GM23338 (cell line): ENCODE data around the gene TTC27. TPM values are rescaled to one million over a fixed set of nuclear protein-coding genes. Genes with fewer than 3 reads are reported as not detected.
"Not testable (repeated sequence)": the region's sequence is repeated elsewhere in the genome, so short reads cannot be mapped to it uniquely, and the experiment has no call there.

Experiments used
- ATAC-seq: fragments of 200-7000 bp; cut with Tn5 transposase; 3 replicates; pipeline ENCODE4 v1.9.1; 2020
- DNase-seq: peaks from one replicate; pipeline ENCODE4 v3.0.0-alpha.2; 2015; ENCODE audit warnings: low spot score
- H2AFZ ChIP-seq: fragments of 200-600 bp; sonication (generic); 2 replicates; pipeline ENCODE4 v1.8.0; 2016; ENCODE audit warnings: antibody characterized with exemption, mild to moderate bottlenecking, moderate library complexity
- H3F3A ChIP-seq: fragments of 200-600 bp; sonication (generic); replicated peaks from 2 replicates; pipeline ENCODE4 v1.8.0; 2017; ENCODE audit warnings: antibody characterized with exemption, mixed run types, low read depth
- H3K27ac ChIP-seq: fragments of 200-600 bp; sonication (generic); 2 replicates; pipeline ENCODE4 v1.6.1; 2016; ENCODE audit warnings: low read depth
- H3K27me3 ChIP-seq: fragments of 200-600 bp; sonication (generic); 2 replicates; pipeline ENCODE4 v1.8.0; 2016; ENCODE audit warnings: mild to moderate bottlenecking, mixed run types, moderate library complexity; ENCODE audit not compliant: insufficient read depth
- H3K36me3 ChIP-seq: fragments of 200-600 bp; sonication (generic); 2 replicates; pipeline ENCODE4 v1.8.0; 2016; ENCODE audit warnings: mild to moderate bottlenecking; ENCODE audit not compliant: insufficient read depth
- H3K4me1 ChIP-seq: fragments of 200-600 bp; sonication (generic); 2 replicates; pipeline ENCODE4 v1.8.0; 2016; ENCODE audit warnings: mild to moderate bottlenecking, moderate library complexity; ENCODE audit not compliant: insufficient read depth
- H3K4me2 ChIP-seq: fragments of 200-600 bp; sonication (generic); 2 replicates; pipeline ENCODE4 v1.7.1; 2017; ENCODE audit warnings: mixed run types
- H3K4me3 ChIP-seq: fragments of 200-600 bp; sonication (generic); 2 replicates; pipeline ENCODE4 v1.6.1; 2016; ENCODE audit warnings: mixed run types
- H3K79me2 ChIP-seq: fragments of 200-600 bp; sonication (generic); replicated peaks from 2 replicates; pipeline ENCODE4 v1.8.0; 2017; ENCODE audit warnings: mild to moderate bottlenecking; ENCODE audit not compliant: insufficient read depth
- H3K9me2 ChIP-seq: fragments of 200-600 bp; sonication (generic); 2 replicates; pipeline ENCODE4 v1.8.0; 2017; ENCODE audit not compliant: insufficient read depth
- H4K20me1 ChIP-seq: fragments of 200-600 bp; sonication (generic); replicated peaks from 2 replicates; pipeline ENCODE4 v1.8.0; 2017; ENCODE audit warnings: mild to moderate bottlenecking; ENCODE audit not compliant: insufficient read depth
- H3K27ac Mint-ChIP-seq: 2 replicates; pipeline ENCODE4 v1.8.0; 2020; ENCODE audit warnings: inconsistent platforms, mild to moderate bottlenecking, moderate library complexity, mixed read lengths
- H3K27me3 Mint-ChIP-seq: 3 replicates; pipeline ENCODE4 v1.8.0; 2022; ENCODE audit warnings: low read depth, mild to moderate bottlenecking, moderate library complexity, mixed read lengths, inconsistent platforms; ENCODE audit not compliant: insufficient read depth, poor library complexity
- H3K36me3 Mint-ChIP-seq: 3 replicates; pipeline ENCODE4 v1.8.0; 2021; ENCODE audit warnings: low read depth, mild to moderate bottlenecking, inconsistent platforms, moderate library complexity, mixed read lengths
- H3K4me1 Mint-ChIP-seq: 3 replicates; pipeline ENCODE4 v1.8.0; 2020; ENCODE audit warnings: mild to moderate bottlenecking, inconsistent platforms, mixed read lengths
- H3K4me3 Mint-ChIP-seq: 3 replicates; pipeline ENCODE4 v1.8.0; 2021; ENCODE audit warnings: moderate library complexity, mild to moderate bottlenecking, inconsistent platforms, mixed read lengths
- H3K9me3 Mint-ChIP-seq: 3 replicates; pipeline ENCODE4 v1.8.0; 2020; ENCODE audit warnings: moderate library complexity, mild to moderate bottlenecking, inconsistent platforms, mixed read lengths
- POLR2AphosphoS5 ChIP-seq: IDR thresholded peaks from 2 replicates; pipeline ENCODE4 v1.6.1; 2016; ENCODE audit warnings: antibody characterized with exemption, low read depth
- REST ChIP-seq: IDR thresholded peaks from one replicate; pipeline ENCODE4 v1.6.1; 2018; ENCODE audit warnings: antibody characterized with exemption; ENCODE audit not compliant: unreplicated experiment
- STAT1 ChIP-seq: IDR thresholded peaks from one replicate; pipeline ENCODE4 v1.6.1; 2016; ENCODE audit warnings: antibody characterized with exemption; ENCODE audit not compliant: unreplicated experiment
- ZNF114 ChIP-seq: fragments of 250-450 bp; sonication (Bioruptor Pico); IDR thresholded peaks from 2 replicates; pipeline ENCODE4 v1.5.0; 2020; ENCODE audit warnings: mild to moderate bottlenecking, moderate library complexity
- polyA plus RNA-seq: library from polyadenylated mRNA; unstranded; fragments of >200 nt; fragmentation: Nextera tagmentation; extraction: Ambion mirVana; gene quantifications from 2 replicates; pipeline ENCODE4 v1.2.1, GENCODE V29; 2016
- total RNA-seq: library from RNA; depleted of rRNA; stranded (reverse); fragments of >200 nt; shearing (Covaris generic); gene quantifications from 2 replicates; pipeline ENCODE4 v1.2.3, GENCODE V29; 2014

Gene TTC27
- total and polyA plus RNA-seq, 2 experiments from 2014 or later: 11.8 to 41.3 TPM

- TF ChIP-seq REST: no peak
- TF ChIP-seq ZNF114 (CRISPR knock-in tag): no peak
- no peak for TF ChIP-seq POLR2AphosphoS5
These were observed 93.5 kb downstream of the TTC27 start (continued) for GRCh38 chr2:32721376-32721775.

- Histone ChIP-seq H3K79me2 (no peaks in the 10 kb centered on the region), H3K36me3 (no peaks in the 10 kb centered on the region), H2AFZ (no peak overlapping the region), H3F3A (no peaks in the 10 kb centered on the region), H3K27me3 (no peaks in the 10 kb centered on the region), H4K20me1 (peaks cover 4% of the 10 kb centered on the region; the same call in 1 of the 2 replicates), H3K27ac (no peak overlapping the region), H3K4me2 (no peak overlapping the region), H3K9me2 (peaks cover 4% of the 10 kb centered on the region), H3K4me3 (no peak overlapping the region), H3K4me1 (no peaks in the 10 kb centered on the region)
- Mint-ChIP-seq H3K27ac (no peak overlapping the region), H3K4me3 (no peak overlapping the region), H3K4me1 (no peaks in the 10 kb centered on the region), H3K9me3 (peaks cover 14% of the 10 kb centered on the region), H3K36me3 (peaks cover 27% of the 10 kb centered on the region), H3K27me3 (peaks cover 2% of the 10 kb centered on the region)
- DNase-seq: no peak
- no peak for ATAC-seq
- TF ChIP-seq REST: no peak
- no peak for TF ChIP-seq ZNF114 (CRISPR knock-in tag)
- TF ChIP-seq STAT1: no peak
These were observed 95.7 kb downstream of the TTC27 start for GRCh38 chr2:32723467-32724079.

- H3K4me2 ChIP-seq, H3K27me3 ChIP-seq, H4K20me1 ChIP-seq, H3K4me1 ChIP-seq, H3K4me3 ChIP-seq, H3K9me2 ChIP-seq, H3K36me3 ChIP-seq, H3K4me3 Mint-ChIP-seq, H3K27ac Mint-ChIP-seq, H2AFZ ChIP-seq, H3K27ac ChIP-seq, H3K27me3 Mint-ChIP-seq, DNase-seq, H3K79me2 ChIP-seq, ATAC-seq, H3F3A ChIP-seq: not testable (repeated sequence)
- Mint-ChIP-seq H3K9me3 (peaks cover 14% of the 10 kb centered on the region), H3K4me1 (peaks cover 10% of the 10 kb centered on the region), H3K36me3 (peaks cover 27% of the 10 kb centered on the region)
These were observed 98.8 kb downstream of the TTC27 start for GRCh38 chr2:32726678-32727077.
